Activated CD8-positive, alpha-beta T cell treated with anti-CD3 and anti-CD28 coated beads for 36 hours (primary cell): ENCODE data around the gene HMCN2. TPM values are rescaled to one million over a fixed set of nuclear protein-coding genes. Genes with fewer than 3 reads are reported as not detected.

Source experiments
- ATAC-seq: fragments of 200-7000 bp; cut with Tn5 transposase; one replicate; pipeline ENCODE4 v1.10.0; 2021; ENCODE audit warnings: mild to moderate bottlenecking, moderate library complexity
- CTCF ChIA-PET: fragments of 350-600 bp; sonication (Branson Sonifier 250); formaldehyde crosslinking; loops from one replicate; lab custom pipeline; 2021; ENCODE audit warnings: antibody characterized with exemption; lab: Charles Lee
- POLR2A ChIA-PET: fragments of 350-600 bp; sonication (Branson Sonifier 250); formaldehyde crosslinking; loops from one replicate; lab custom pipeline; 2021; ENCODE audit warnings: antibody characterized with exemption; lab: Charles Lee
- DNase-seq: peaks from one replicate; pipeline ENCODE4 v3.0.0-alpha.2; 2020
- H3K27ac Mint-ChIP-seq: one replicate; pipeline ENCODE4 v1.8.0; 2021; ENCODE audit warnings: mild to moderate bottlenecking, mixed read lengths
- H3K27me3 Mint-ChIP-seq: one replicate; pipeline ENCODE4 v1.8.0; 2021; ENCODE audit warnings: mixed read lengths
- H3K36me3 Mint-ChIP-seq: one replicate; pipeline ENCODE4 v1.8.0; 2021; ENCODE audit warnings: low read depth, mixed read lengths
- H3K4me1 Mint-ChIP-seq: one replicate; pipeline ENCODE4 v1.8.0; 2021; ENCODE audit warnings: low read depth, mixed read lengths
- H3K4me3 Mint-ChIP-seq: one replicate; pipeline ENCODE4 v1.8.0; 2021; ENCODE audit warnings: mild to moderate bottlenecking, moderate library complexity, mixed read lengths
- H3K9me3 Mint-ChIP-seq: one replicate; pipeline ENCODE4 v1.8.0; 2021; ENCODE audit warnings: mixed read lengths
- intact Hi-C: fragments of 100-400 bp; cut with micrococcal nuclease; formaldehyde crosslinking; loops from one replicate; pipeline ENCODE4 v1.10.0; 2022
- total RNA-seq, 2 experiments: library from RNA; stranded (reverse); gene quantifications; one replicate each; pipeline ENCODE4 v1.2.3, GENCODE V29; 2021
- TF ChIP-seq, protein P1 (sequence below): fragments of 200-600 bp; IDR thresholded peaks from one replicate; pipeline ENCODE4 v1.8.0; 2022; ENCODE audit warnings: antibody characterized with exemption, mild to moderate bottlenecking

The HMCN2 gene
- total RNA-seq, 2 experiments from 2014 or later, result not detected

DNA sequence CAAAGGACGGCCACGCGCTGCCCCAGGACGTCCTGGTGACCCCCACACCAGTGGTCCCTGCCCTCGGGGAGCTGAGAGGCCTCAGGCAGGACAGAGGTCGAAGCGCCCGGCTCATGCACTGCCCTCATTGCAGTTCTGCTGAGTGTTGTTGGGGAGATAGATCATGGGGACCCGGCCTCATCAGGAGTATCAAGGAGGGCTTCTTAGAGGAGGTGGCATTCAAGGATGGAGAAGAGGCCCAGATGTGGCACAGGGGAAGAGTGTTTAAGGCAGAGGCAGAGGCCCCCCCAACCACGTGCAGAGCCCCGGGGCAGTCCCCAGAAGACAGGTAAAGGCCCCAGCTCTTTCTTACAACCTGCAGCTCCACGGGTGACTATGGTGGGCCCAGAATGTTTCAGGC, 205.4 kb downstream of the HMCN2 start:
- intact Hi-C loops, result no loop called here
- ChIA-PET POLR2A (interaction anchor here (0.5 to 0.7 kb wide), 2 partner anchors 134 to 154 kb away, joined by 3 read pairs; no protein-coding TSS in a partner anchor), CTCF (no interaction called here)
- DNase-seq (no peak), ATAC-seq (no peak)
- Mint-ChIP-seq H3K27me3 (peaks cover 30% of the 10 kb centered on the region), H3K9me3 (no peaks in the 10 kb centered on the region), H3K36me3 (no peaks in the 10 kb centered on the region), H3K4me1 (no peaks in the 10 kb centered on the region), H3K27ac (no peak overlapping the region), H3K4me3 (no peak overlapping the region)
- TF ChIP-seq, protein P1, sequence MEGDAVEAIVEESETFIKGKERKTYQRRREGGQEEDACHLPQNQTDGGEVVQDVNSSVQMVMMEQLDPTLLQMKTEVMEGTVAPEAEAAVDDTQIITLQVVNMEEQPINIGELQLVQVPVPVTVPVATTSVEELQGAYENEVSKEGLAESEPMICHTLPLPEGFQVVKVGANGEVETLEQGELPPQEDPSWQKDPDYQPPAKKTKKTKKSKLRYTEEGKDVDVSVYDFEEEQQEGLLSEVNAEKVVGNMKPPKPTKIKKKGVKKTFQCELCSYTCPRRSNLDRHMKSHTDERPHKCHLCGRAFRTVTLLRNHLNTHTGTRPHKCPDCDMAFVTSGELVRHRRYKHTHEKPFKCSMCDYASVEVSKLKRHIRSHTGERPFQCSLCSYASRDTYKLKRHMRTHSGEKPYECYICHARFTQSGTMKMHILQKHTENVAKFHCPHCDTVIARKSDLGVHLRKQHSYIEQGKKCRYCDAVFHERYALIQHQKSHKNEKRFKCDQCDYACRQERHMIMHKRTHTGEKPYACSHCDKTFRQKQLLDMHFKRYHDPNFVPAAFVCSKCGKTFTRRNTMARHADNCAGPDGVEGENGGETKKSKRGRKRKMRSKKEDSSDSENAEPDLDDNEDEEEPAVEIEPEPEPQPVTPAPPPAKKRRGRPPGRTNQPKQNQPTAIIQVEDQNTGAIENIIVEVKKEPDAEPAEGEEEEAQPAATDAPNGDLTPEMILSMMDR, result no peak

DNA sequence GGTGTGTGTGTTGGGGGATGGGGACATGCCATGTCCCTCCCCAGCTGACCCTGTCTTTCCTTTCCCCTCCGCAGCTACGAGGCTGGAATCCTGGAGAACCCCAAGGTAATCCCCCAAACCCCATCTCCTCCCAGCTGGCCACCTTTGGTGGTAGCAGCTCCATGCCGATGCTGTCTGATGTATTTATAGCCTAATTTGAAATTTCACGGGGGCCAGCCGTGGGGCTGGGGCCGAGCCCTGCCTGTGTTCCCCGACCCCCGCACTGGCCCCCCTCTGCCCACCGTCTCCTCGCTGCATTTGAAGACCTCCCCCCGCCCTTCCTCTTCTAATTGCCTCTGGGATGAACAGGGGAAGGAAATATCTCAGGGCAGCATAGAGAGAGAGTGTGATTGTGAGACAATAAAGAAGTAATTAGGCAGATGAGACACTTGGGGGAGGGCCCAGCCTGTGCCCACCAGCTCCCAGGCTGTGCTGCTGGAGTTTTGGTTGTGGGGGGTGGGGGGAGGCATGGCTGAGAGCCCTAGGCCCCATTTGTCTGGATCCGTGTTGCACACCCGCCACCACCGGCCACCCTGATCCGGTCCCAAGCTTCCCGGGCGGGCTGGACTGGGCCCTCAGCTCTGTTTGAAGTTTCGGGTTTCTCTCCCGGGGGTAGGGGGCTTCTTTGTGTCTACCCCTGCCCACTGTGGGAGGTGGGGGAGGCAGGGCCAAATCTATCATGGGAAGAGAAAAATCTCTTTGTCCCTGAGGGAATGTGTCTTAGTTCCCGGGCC, 206.0 kb downstream of the HMCN2 start:
- no peak overlapping the region for H3K27ac Mint-ChIP-seq
- POLR2A ChIA-PET, result interaction anchor here (0.5 to 0.7 kb wide), 2 partner anchors 133 to 154 kb away, joined by 3 read pairs; no protein-coding TSS in a partner anchor
- TF ChIP-seq, protein P1, result no peak
- no peaks in the 10 kb centered on the region for H3K9me3 Mint-ChIP-seq
- H3K27me3 Mint-ChIP-seq, result peaks cover 30% of the 10 kb centered on the region
- CTCF ChIA-PET, result no interaction called here
- DNase-seq (no peak), ATAC-seq (no peak)
- no peak overlapping the region for H3K4me3 Mint-ChIP-seq
- intact Hi-C loops, result no loop called here
- no peaks in the 10 kb centered on the region for H3K36me3 Mint-ChIP-seq
- H3K4me1 Mint-ChIP-seq, result no peaks in the 10 kb centered on the region

DNA sequence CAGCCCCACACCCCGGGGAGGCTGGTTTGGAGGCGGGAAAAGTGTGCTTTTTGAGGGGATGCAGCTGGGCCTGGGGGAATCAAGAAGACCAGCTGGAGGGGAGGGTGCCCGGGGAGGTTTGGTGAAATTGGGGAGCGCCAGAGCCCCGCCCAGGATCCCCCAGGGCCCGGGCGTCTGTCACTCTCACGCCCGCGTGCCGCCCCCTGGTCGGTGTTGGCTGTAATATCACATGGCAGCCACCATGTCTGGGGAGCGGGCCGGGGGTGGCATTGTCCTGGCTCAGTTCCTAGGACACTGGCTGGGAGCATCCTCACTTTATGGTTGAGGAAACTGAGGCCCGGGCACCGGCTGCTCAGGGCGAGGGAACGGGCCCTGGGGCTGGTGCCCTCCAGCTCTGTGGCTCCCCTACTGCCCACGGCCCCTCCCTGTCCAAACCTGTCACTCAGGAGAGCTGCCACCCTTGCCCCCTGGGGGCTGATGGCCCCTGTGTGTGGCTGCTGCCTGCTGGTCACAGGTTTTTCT, 206.7 kb downstream of the HMCN2 start:
- intact Hi-C loops, result no loop called here
- ATAC-seq, result no peak
- Mint-ChIP-seq H3K27ac (no peak overlapping the region), H3K4me1 (no peaks in the 10 kb centered on the region), H3K27me3 (peaks cover 27% of the 10 kb centered on the region), H3K4me3 (no peak overlapping the region), H3K36me3 (no peaks in the 10 kb centered on the region), H3K9me3 (no peaks in the 10 kb centered on the region)
- POLR2A ChIA-PET, result no interaction called here
- DNase-seq, result no peak
- TF ChIP-seq, protein P1, result no peak
- CTCF ChIA-PET, result no interaction called here

DNA sequence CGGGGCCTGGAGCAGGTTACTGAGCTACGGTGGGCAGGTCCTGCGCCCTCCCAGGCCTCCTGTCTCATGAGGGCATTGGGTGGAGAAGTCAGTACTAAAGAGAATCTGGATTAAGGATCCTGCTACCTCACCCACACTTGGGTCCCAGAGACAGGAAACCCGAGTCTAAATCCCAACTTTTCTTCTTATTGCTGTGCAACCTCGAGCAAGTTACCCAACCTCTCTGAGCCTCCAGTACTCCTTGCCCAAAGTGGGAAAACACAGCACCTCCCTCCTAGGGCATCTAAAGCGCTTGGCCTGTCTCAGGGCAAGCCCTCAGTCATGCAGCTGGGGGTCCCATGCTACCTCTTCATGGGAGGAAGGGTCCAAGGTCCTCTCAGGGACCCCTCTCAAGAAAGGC, 207.4 kb downstream of the HMCN2 start:
- ATAC-seq (no peak), DNase-seq (no peak)
- Mint-ChIP-seq H3K27me3 (peaks cover 20% of the 10 kb centered on the region), H3K4me3 (no peak overlapping the region), H3K4me1 (no peaks in the 10 kb centered on the region), H3K36me3 (no peaks in the 10 kb centered on the region), H3K9me3 (no peaks in the 10 kb centered on the region), H3K27ac (no peak overlapping the region)
- TF ChIP-seq, protein P1, result no peak
- intact Hi-C loops, result no loop called here
- ChIA-PET POLR2A (no interaction called here), CTCF (no interaction called here)

DNA sequence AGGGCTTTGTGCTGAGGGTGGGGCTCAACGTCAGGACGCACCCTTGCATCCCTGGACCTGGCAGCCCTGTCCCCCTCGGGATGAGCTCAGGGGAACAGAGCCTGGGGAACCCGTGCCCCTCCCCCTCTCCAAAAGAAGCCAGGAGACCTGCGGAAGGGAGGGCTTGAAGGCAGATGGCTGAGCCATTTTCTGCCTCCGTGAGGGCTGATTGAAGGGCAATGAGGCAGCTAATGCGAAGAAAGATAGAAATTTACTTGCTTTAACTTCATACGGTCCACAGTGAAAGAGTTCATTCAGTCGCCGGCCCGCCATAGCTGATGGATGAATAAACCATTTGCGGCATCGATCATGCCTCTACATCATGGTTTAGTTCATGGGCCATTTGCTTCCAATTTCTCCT, 208.0 kb downstream of the HMCN2 start:
- no peaks in the 10 kb centered on the region for H3K36me3 Mint-ChIP-seq
- ChIA-PET POLR2A (no interaction called here), CTCF (no interaction called here)
- no peak overlapping the region for H3K27ac Mint-ChIP-seq
- DNase-seq, result no peak
- intact Hi-C loops, result no loop called here
- no peak overlapping the region for H3K4me3 Mint-ChIP-seq
- TF ChIP-seq, protein P1, result no peak
- ATAC-seq, result no peak
- H3K9me3 Mint-ChIP-seq, result no peaks in the 10 kb centered on the region
- H3K27me3 Mint-ChIP-seq, result peaks cover 19% of the 10 kb centered on the region
- no peaks in the 10 kb centered on the region for H3K4me1 Mint-ChIP-seq
